Measurements from ENCODE around the gene UCHL3.

Gene UCHL3

DNA sequence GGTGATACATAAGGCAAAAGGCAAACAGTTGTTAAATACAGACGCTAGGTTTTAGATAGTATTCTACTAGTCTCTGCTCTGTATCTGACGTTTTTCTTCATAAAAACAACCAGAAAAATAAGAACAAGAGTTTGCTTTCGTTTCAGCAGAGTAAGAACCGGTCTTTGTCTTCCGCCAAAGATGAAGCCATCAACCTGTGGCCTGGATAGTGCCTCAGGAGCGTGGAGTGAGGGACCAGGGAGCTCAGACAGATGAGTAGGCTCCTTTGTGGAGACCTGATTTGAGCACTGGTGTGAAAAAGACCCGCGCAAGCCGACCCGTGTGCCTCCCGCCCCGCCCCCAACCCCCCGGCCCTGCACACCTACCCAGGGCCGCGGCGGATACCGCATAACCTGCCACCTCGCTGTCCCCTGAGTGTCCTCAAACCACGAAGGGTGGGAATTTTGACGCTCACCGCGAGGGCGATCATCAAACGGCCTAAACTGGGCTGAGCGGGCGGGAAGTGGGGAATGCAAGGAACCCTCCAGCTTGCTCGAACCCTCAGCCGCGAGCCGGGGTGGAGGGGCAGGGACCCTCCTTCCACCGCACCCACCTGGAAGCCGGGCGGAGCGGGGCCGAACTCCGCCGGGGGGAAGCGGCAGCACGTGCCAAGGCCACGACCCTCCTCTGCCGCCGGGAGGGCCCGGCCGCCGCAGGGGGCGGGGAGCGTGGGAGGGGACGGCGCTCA, 85.7 kb downstream of the UCHL3 start:
- DNase-seq = no peak

DNA sequence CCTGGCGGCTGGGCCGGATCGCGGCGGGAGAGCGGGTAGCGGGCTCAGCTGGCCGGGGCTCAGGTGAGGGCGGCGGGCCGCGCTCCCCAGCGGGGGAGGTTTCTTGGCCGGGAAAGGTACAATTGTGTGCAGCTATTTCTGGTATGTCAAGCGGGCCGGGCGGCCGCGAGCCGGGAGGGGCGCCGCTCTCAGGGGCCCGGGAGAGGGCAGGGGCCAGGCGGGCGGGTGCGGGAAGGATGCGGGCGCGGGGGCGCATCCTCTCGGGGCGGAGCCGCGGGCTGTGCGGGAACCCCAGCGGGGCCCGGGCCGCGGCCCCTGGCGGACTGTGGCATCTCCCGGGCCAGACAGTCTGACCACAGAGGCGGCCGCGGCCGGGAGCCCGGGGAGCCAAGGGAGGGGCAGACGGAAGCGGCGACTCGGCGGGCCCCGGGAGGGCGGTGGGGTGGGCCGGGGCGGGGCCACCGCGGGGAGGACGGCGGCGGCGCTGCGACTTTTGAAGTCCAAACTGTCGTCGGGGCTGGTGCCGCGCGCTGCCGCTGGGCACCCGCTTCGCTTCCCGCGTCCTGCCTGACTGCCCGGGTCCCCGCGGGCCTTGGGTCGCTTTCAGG, 86.3 kb downstream of the UCHL3 start, which contains the start of gene LMO7:
TSS of gene LMO7 (plus strand) at position 503 of the 608 bp plus-strand sequence. CDS start 328 bp downstream, outside the sequence.
- no peak for DNase-seq

DNA sequence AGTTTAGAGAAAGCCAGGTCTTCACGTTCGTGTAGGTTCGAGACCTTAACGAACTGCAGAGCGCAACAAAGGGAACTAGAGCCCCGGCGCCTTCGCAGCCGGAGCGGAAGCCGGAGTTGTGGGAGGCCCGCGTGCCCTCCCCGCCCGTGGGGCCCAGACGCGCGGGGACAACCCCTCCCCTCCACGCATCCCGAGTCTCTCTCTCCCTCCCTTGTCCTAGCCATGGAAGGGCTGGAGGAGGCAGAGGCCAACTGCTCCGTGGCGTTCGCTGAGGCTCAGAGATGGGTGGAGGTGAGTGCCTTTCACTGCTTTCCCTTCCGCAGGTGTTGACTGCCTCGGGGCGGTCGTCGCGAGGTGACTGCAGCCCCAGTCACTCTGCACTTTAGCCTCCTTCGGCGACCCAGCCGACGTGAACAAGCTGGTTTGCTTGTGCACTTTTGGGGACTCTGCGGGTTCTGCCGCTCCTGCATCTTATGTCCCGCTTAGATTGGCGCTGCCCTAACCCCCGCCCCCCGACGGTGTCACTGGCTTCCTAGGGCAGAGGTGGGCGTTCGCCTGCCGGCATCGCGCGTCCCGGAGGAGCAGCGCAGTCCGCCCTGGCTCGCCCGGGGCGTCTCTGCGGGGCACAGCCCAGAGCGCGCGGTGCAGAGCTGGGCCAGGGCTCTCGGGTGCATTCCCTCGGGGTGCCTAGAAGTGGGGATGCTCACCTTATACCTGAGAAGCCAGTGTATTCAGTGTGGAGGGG, 87.0 kb downstream of the UCHL3 start:
- DNase-seq = no peak

DNA sequence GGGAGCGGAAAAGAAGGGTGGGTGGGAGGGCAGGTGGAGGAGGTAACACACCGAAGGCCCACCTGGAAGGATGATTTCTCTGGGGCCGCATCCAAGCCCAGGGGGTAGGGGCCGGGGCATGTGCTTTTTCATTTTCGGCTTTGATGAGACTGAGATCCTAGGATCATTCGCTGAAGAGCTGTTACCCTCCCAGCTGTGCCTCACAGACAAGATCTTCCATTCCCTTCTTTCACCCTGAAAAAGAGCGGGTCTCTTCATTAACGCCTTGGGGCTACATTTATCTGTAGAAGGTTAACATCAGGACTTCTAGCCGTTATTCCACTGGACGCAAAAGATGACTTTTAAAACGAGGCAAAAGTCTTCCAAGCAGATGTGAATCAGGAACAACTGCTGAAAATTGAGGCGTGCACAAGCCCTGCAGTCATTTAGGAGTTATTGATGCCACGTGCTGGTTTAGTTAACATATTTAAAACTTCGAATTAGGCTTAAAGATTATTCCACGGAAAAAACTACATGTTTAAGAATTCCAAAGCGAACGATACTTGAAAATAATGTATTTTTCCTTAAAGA, 87.7 kb downstream of the UCHL3 start:
- no peak for DNase-seq

DNA sequence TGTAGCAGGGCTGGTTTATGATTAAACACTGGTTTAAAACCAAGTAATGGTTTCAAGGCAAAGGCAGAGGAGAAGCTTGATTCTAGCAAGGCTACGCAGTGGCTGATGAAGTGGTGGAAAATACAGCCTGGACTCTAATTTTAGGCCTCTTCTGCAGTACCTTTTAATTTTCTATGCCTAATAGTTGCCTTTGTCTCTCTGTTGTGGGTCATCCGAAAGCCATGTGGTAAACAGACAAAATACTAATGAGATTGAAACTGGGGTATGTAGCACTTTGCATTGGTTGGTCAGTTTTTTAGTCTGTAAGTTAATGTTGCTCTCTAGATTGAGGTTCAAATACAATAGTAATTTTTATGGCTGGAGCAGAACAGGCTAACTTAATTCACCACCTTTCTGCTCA, 89.9 kb downstream of the UCHL3 start:
- no peak for DNase-seq

DNA sequence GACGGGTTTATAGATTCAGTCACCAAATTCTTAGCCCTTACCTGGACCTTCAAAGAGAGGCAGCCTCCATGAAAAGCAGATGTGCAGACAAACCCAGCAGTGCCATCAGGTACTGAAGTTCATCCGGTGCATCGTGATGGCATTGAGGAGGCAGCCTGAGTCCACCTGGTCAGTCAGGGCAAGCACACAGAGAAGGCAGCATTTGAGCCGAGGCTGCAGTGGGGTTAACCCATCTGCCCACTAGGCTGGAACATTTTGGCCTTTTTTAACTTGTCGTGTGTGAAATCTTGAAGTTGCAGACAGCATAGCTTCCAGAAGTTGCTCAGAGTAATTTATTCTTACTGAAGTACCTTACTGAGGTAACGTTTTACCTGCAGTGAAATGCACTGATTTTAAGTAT, 91.4 kb downstream of the UCHL3 start:
- no peak for DNase-seq

DNA sequence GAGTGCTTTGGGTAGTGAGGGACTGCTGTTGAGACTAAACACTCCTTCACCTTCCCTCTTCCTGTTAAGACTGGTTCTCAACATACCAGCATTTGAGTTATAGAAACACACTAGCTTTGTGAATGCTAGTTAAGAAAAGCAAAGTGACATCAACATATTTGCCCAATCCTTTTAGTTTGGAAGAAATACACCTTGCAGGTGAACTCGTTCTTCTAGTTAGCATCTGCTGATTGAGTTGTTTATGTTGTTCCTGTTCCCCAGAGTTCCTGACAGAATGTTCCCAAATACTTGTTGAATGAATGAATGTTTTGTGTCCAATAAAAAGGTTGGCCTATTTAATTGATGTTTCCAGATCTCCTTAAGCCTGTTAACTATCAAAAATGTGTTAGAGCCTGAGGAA, 93.6 kb downstream of the UCHL3 start:
- DNase-seq = no peak

DNA sequence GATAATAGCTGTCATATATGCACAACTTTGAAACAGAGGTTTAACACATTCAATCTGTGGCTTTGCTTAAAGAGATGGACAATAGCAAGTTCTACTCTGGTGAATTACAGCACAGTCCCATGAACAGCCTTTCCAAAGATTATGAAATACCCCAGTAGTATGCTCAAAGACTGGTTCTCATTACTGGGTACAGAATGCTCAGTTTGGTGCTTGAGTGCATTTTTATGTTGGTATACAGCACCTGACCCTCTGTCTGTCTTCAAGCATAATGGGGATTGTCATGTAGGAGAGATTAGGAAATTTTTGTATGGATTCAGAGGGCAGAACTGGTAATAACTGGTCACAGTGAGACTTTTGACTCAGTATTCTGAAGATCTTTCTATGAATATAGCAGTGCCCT, 94.1 kb downstream of the UCHL3 start:
- DNase-seq = no peak

DNA sequence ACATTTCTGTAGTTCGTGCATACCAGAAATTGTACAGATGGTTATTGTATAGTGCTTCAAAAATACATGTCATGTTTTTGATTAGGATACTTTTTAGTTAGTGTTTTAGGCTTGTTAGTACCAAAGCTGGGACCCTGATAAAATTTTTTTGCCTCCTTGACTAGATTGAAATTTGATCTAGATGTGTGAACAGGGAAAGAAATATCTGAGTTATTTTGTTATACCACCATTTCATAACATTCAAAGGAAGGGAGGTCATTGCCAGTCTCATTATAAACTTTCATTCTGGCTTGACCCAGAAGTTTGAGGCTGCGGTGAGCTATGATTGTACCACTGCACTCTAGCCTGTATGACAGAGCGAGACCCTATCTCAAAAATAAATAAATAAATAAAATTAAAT, 95.5 kb downstream of the UCHL3 start:
- no peak for DNase-seq

DNA sequence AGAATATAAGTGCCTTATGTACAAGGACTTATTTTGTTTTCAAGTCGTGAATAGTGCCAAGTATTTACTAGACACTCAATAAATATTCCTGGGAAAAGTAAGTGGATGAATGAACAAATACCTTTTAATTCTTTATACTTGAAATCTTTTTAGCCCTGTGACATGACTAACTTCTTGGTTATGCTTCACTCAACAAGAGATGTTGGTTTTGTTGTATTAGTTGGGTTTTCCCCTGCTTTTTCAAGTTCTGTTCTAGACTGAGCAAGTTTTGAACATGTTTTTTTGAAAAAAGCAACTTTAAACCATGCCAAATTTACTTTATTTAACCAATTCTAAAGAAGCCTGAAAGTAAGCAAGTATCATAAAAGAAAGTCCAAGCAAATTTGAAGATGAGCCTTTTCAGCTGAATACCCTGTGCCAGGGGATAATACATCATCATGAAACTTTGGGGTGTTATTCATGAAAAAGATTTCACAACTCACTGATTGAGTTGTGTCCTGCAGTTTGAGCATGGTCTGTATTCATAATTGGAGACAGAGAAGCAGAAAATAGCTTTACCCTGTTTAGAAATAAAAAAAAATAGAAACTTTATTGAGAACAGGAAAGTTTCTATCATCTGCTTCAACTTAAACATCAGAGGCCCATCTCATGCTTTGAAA, 97.7 kb downstream of the UCHL3 start:
- no peak for DNase-seq

DNA sequence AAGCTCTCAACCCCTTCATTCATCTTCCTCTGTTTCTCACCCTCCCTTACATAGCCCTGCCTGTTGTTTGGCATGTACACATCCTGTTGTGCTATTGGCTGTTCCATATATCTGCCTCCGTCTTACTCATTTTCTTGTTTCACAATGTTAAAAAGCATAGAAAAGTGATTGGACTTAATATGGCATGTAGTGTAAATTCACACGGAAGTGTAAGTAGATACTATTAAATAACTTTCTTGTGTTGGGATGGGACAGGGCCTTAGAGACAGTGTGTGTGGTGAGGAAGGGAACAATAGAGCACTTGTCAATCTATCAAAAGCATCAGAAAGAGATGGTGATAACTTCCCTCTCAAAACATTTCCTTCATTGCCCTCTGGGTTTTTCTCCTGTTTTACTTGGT, 98.9 kb downstream of the UCHL3 start:
- DNase-seq = no peak

DNA sequence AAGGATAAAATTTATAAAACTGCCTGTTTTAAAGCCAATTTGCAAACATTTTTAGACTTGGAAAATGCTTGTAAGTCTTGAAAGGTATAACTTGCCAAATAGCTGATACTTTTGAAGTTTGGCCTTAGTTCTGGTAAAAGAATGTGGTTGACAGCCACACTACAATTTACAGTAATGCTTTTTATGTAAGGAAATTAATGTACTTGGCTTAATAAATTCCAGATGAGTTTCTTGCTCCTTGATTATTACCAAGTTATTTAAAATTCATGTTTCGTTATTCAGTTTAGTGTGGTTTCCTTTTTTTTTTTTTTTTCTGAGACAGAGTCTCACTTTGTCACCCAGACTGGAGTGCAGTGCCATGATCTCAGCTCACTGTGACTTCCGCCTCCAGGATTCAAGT, 101.4 kb downstream of the UCHL3 start:
- DNase-seq = no peak

DNA sequence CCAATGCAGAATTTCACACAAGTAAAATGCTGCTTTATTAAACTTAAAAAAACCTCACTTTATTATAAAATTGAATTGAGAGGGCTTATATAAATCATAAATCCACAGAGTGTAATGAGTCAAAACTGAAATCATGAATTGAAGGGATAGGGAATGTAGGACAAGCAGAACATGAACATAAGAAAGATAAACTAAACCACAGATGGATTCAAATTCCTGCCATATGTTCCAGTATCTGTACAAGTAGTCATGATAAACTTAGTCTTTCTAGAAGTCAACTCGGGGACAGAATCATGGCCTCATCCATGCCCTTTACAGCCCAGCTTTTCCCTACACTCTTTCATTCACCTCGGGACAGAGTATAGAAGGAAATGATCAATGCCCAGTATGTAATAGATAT, 103.1 kb downstream of the UCHL3 start:
- no peak for DNase-seq

Data from NCI-H446 treated with DMSO at 0.1 percent for 48 hours (cell line).